Heart left ventricle (tissue), 13 donors: ENCODE measurements around the gene WDR70.
"Not testable (repeated sequence)": the region's sequence is repeated elsewhere in the genome, so short reads cannot be mapped to it uniquely, and the experiment has no call there.

ENCODE experiments used
- POLR2A ChIP-seq, 2 donors: fragments of 450-650 bp; IDR thresholded peaks; one replicate each; pipeline ENCODE4 v1.6.1; 2017; ENCODE audit warnings: antibody characterized with exemption in 2 of 2, mild to moderate bottlenecking in 2 of 2, moderate library complexity in 2 of 2
- TF ChIP-seq, protein P1 (sequence below), 12 donors: fragments of 200-600 bp; sonication (generic) in 4 of 12; IDR thresholded peaks; one replicate each; pipeline versions ENCODE4 v1.5.0 to v1.8.0; 2018 to 2022; ENCODE audit warnings: antibody characterized with exemption in 12 of 12, mild to moderate bottlenecking in 5 of 12
- donor health status: ischemic (EF 13 %, LVEDD 7.1; RV severe dilation, severe dysfunction).
- donor health status: DM: no; HTN: yes; CAD: no.
- donor health status: DM: no; HTN: no; CAD: no.
- donor health status: ischemic (EF 25% LVEDD 6.9; RV normal size, moderate dysfunction).
- donor health status: ischemic (EF 25% LVEDD 5.7; RV mildly dilated, moderate dysfunction).
- donor health status: ischemic (EF 35%, LVEDD 5.7; RV mildly dilated, moderate dysfunction).
- donor health status: nonischemic (EF 11% LVEDD 7.7; RV severe dilation, severe dysfunction).
- donor health status: DM: yes; HTN: yes; CAD: no.
- donor health status: PGD.
- donor health status: ischemic (EF 29% LVEDD 5.4; RV normal size, mild dysfunction).
- donor health status: nonischemic (EF 23%, LVEDD 6.1; RV moderate dilation, normal function).

DNA sequence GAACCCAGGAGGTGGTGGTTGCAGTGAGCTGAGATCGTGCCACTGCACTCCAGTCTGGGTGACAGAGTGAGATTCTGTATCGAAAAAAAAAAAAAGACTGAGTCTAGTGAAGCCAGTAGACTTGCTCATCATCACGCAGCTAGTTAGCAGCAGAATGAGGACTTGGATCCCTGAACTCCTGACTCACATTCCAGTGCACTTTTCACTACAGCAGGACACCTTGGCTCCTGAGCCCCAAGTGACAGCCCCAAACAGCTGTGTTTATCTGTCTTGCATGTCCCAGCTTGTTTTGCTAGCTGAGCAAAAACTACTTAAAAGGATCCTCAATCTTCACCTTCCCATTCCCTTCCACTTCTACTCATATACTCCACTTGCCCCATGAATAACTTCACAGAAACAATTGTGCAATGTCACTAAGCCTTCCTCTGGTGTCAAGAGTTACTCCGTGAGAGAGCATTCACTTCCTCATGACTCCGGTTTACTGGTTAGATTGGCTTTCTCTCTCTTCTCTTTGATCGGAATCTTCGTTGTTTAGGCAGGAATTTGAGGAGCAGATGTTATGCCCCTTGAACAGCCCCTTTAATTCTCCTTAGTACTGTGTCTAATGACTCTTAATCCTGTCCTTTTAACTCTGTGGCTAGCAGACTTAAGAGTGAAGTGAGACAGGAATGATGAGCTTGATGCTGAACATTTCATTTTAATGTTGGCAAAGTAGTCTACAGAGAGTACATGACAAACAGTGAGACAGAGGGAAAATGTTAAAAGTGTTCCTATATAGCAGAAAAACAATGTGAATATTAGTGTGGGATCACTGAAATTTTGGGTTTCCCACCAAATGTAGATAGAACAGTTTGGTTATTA, 84.3 kb downstream of the WDR70 start:
- TF ChIP-seq, protein P1, sequence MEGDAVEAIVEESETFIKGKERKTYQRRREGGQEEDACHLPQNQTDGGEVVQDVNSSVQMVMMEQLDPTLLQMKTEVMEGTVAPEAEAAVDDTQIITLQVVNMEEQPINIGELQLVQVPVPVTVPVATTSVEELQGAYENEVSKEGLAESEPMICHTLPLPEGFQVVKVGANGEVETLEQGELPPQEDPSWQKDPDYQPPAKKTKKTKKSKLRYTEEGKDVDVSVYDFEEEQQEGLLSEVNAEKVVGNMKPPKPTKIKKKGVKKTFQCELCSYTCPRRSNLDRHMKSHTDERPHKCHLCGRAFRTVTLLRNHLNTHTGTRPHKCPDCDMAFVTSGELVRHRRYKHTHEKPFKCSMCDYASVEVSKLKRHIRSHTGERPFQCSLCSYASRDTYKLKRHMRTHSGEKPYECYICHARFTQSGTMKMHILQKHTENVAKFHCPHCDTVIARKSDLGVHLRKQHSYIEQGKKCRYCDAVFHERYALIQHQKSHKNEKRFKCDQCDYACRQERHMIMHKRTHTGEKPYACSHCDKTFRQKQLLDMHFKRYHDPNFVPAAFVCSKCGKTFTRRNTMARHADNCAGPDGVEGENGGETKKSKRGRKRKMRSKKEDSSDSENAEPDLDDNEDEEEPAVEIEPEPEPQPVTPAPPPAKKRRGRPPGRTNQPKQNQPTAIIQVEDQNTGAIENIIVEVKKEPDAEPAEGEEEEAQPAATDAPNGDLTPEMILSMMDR (IDR thresholded peaks at IDR 0.05), result not testable (repeated sequence)
- not testable (repeated sequence) for TF ChIP-seq POLR2A (IDR thresholded peaks at IDR 0.05)
